HG03097 (cell line): ENCODE data around the gene ETS2.

Experiments
- ATAC-seq: cut with Tn5 transposase; IDR thresholded peaks from one replicate; pipeline ENCODE4 v1.9.1; 2021; ENCODE audit not compliant: unreplicated experiment, low FRiP score

Gene ETS2

DNA sequence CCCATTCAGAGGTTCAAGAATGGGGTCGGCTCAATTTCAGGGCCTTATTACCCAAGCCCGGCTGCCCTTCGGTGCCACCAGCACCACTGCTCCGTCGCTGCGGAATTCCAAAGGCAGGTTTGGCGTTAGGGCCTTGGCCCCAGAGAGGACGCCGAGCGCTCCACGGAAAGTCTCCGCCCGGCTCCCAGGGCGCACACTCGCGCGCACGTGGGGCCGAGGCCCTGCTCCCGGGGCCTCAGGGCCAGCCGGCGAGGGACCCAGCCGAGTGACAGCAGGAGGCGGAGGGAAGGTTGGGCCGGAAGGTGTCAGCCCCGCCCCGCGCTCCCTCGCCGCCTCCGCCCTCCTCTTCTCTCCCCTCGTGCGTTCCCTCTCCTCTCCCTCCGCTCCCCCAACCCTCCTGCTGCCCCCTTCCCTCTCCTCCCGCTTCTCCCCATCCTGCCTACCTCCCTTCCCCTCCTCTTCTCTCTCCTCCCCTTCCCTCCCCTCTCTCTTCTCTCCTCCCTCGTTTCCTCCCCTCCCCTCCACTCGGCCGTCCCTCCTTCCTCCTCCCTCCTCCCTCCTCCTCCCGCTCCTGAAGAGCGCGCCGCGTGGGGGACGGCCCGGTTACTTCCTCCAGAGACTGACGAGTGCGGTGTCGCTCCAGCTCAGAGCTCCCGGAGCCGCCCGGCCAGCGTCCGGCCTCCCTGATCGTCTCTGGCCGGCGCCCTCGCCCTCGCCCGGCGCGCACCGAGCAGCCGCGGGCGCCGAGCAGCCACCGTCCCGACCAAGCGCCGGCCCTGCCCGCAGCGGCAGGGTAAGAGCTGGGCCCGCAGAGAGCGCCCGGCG is at the start of gene ETS2:
Gene ETS2, plus strand, starts transcription at position 602 of the 825 bp plus-strand sequence. CDS start 4,106 bp downstream, outside the sequence.
- peak; percentile 62 for ATAC-seq

DNA sequence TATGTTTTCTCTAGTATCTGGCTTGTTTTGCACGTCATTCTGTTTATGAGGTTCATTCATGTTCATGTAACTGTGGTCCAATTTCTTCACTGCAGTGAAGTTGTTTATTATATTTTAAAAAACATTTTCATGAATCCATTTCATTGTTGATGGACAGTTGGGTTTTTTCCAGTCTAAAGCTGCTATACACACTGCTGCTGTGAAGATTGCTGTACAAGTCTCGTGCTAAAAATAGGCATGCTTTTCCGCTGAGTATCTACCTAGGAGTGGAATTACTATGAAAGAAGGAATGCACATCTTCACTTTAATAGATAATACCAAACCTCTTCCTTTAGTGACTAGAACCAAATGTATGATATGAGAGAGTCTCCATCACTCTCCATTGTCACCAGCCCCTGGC is 49.0 kb upstream of the ETS2 start:
- ATAC-seq = no peak

DNA sequence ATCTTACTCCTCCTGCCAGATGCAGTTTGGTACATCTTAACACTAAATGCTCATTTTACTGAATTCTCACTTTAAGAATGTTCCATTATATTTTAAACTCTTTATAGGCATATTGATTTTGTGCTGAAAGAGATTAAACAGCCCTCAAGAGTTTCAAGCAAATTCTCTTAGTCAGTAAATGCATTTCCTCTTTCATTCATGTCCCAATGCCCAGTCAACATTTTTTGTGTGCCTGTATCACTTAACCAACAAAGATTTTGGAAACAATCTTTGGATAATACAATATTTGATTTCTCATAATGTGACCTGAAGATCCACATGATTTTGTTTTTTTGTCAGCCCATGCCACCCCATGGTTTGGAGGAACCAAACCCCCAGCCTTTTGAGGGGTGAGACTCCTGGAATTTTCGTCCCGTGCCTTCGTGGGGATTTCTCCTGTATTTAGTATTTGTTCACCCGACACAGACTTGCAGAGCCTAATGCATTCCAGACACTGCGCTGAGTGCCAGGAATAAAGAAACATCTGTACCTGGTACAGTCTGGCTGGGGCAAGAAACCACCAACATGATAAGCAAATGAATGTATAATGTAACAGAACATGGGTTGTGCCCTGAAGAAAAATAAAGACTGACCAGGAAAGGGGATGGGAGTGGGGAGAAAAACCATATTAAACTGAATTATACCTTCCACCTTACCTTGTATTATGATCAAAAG is 47.1 kb upstream of the ETS2 start:
- no peak for ATAC-seq

DNA sequence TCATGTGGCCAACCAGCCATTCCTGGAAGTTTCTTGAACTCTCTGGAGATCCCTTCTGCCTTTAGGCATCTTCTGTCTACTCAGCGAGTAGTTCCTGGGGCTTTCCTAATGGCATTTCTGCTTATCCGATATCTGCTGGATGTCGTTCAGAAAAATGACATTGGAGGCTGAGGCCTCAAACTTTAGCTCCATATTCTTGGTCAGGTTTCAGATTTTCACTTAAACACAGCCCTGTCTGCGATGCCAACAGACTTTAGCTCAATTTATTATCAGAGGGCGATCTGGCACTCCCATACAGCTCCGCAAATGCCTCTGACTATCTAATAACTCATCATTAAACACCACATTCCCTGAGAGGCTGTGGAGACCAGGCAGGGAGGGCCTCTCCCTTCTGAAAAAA is 46.3 kb upstream of the ETS2 start:
- no peak for ATAC-seq

DNA sequence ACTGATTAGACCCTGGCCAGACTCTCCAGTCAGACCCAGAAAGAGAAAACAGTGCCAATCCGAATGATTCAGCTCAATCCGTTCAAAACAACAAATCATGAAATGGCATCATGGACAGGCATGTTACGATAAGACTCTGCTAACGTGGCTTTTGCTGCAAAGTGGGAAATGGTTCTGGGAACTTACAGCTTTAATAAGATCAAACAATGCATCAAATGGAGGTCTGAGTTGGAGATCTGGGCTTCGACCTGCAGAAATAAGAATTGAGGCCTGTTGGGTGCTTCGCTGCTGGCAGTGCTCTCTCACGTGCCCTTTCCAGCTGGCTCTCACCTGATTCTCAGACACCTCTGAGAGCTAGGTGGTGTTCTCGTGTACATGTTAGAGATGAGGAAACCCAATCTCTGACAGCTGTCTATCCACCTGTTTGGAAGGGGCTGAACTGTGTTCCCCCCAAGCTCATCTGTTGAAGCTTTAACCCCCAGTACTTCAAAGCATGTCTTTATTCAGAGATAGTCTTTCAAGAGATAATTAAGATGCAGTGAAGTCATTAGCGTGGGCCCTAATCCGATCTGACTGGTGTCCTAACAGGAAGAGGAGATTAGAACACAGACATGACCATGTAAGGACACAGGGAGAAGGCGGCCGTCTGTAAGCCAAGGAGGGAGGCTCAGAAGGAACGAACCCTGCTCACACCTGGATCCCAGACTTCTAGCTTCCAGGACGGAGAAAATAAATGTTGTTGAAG is 45.5 kb upstream of the ETS2 start:
- ATAC-seq = no peak

DNA sequence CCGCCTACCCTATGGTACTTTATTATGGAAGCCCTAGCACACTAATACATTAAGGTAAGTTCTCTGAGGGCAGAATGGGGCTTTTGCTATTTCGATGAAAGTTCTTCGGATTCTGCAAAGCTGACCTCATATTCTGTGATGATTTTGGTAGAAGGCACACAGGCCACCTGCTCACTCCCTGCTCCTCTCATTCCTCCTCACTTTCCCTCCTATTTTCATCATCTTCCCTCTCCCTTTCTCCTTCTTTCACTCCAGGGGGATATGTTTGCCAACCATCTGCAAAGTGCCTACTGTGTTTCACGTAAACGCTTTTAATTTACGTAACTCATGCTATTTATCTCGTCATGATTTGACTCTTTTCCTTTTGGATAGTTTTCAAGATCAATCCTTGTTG is 45.0 kb upstream of the ETS2 start:
- no peak for ATAC-seq

DNA sequence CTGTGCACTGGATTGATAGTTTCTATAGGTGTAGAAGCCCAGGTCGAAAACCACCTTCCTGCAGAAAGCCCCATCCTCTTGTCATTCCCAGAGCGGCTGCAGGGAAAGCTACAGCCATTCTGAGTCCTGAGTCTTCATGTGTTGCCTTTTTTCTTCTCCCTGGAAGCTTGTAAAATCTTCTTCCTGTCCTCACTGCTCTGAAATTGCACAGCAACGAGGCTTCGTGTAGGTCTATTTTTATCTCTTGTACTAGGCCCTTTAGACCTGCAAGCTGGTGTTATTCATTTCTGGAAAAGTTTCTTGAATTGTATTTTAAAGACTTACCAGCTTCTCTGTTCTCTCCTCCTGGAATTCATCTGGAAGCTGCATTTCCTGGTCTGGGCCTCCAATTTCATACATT is 44.2 kb upstream of the ETS2 start:
- no peak for ATAC-seq

DNA sequence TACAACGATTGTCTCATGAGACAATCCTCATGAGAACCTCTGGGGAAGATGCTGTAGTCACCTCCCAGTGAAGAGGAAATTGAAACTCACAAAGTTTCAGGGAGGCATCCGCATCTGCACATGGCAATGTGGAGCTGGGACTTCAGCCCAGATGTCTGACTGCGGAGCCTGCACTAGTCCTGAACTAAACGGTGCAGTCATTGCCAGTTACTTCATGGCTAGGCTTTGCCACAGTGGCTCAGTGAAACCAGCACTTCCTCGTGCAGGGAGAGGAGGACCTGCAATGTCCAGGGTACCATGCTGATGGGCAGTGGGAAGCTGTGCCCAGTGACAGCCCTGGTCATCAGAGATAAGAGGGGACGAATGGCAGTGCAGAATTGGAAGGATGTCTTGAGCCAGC is 40.7 kb upstream of the ETS2 start:
- no peak for ATAC-seq

DNA sequence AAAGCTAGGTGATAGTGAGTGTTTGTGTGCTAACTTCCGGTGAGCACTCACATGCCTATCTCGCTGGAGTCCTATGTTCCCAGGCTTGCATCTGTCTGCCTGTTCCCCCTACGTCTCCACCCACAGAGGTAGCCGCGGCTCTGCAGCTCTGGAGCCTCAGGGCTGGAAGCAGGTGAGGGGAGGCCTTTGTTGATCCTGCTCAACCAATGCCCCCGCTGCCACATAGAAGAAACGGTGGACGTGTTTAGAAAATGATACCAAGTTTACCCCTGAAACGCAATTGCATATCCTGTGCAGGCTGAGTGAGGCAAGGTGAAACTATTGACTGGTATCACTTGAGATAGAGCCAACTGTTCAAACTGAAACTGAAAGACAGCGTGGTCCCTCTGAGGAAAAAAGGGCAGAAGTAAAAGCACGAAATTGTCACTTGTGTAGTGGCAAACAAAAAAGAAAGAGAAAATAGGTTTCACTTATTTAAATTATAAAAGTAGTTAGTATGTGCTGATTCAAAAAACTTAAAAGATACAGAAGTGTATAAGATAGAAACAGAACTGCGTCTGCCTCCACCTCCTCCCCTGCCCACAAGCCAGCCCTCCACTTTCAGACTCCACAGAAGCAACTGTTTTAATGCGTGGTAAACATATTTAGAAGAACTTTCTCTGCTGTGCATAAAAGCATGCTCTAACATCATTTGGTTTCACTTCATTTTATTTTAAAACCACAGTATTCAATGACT is 38.6 kb upstream of the ETS2 start:
- peak; percentile 93 for ATAC-seq

DNA sequence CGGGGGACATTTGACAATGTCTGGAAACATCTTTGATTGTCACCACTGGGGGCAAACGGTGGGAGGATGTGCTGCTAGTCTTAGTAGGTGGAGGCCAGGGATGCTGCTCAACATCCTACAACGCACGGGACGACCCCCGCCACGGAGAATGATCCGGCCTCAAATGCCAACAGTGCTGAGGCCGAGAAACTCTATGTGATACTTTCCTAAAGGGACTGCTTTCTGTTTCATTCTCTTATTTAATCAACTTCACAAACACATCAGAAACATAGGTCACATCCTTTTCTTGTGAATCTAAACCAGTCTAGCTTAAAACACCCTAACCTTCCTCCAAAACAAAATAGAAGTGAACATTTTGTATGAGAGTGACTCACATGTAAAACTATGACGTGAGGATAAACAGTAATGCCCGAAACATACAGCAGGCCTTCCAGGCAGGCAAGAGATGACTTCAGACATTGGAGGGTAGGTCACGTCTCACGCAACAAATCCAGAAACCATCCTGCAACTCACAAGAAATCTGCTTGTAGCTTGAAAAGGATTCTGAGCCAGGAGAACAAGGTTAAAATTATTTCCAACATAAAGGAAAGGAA is 37.2 kb upstream of the ETS2 start:
- ATAC-seq = no peak

DNA sequence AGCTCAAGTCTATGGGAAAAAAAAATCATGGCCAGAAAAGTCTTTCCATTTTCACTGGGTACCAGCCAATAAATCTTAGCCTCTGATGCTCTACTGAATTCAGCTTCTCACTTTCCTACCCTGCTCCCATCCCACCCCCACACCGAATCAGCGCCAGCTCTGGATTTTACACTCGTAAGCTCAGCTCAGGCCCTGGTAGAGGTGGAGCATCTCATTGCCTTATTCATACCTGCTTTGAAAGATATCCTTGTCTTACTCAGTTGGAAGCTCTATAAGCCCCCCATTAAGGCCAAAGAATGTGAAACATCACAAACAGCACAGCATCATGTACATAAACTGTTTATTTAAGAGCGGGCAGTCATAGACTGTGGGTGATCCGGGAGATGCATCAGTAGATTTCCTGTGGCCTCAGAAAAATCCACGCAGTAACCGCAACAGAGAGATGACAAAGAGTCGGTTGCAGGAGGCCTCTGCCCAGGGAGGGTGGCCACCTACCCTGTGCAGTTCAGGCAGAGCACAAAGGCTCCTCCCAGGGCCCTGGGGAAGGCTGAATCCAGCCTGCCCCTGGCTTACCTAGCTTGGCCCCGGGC is 36.4 kb upstream of the ETS2 start:
- no peak for ATAC-seq

DNA sequence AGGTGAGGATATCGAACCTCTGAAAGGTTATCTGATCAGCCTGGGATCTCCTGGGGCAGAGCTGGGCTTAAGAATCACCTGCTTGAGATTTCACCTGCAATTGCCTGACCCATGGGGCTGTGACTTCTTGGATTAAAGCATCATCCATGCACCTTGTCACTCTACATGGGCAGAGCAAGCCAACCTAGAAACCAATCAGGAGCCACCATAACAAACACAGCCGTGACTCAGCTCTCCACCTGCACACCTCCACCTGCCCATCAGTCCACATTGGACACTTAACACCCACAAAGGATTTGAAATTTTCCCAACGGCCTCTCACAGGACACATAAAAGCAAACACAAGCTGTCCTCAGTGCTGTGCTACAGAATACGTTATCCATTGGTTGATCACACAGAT is 35.1 kb upstream of the ETS2 start:
- no peak for ATAC-seq

DNA sequence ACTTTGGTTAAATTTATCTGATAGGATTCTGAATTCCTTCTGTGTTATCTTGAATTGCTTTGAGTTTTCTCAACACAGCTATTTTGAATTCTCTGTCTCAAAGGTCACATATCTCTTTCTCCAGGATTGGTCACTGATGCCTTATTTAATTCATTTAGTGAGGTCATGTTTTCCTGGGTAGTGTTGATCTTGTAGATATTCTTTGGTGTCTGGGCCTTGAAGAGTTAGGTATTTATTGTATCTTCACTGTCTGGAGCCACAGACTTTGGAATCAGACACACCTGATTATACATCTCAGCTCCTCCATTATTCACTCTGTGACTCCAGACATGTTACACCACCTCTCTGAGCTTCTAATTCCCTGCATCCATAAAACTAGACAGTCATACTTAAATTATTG is 34.2 kb upstream of the ETS2 start:
- no peak for ATAC-seq

DNA sequence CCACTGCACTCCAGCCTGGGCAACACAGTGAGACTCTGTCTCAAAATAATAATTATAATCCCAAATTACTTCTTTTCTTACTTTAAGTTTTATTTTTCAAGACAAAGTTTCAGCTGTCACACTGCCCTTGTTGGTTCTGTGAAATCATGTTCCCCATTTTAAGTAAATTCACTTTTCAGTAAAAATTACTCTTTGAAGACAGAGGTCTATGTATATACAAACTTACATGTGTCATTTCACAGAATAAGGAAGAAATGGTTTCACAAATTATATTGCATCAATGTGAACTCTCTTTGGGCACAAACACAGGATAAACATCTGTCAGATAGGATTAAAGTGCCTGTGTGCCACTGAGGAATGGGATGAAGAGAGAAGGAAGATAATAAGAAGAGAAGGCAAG is 33.1 kb upstream of the ETS2 start:
- no peak for ATAC-seq

DNA sequence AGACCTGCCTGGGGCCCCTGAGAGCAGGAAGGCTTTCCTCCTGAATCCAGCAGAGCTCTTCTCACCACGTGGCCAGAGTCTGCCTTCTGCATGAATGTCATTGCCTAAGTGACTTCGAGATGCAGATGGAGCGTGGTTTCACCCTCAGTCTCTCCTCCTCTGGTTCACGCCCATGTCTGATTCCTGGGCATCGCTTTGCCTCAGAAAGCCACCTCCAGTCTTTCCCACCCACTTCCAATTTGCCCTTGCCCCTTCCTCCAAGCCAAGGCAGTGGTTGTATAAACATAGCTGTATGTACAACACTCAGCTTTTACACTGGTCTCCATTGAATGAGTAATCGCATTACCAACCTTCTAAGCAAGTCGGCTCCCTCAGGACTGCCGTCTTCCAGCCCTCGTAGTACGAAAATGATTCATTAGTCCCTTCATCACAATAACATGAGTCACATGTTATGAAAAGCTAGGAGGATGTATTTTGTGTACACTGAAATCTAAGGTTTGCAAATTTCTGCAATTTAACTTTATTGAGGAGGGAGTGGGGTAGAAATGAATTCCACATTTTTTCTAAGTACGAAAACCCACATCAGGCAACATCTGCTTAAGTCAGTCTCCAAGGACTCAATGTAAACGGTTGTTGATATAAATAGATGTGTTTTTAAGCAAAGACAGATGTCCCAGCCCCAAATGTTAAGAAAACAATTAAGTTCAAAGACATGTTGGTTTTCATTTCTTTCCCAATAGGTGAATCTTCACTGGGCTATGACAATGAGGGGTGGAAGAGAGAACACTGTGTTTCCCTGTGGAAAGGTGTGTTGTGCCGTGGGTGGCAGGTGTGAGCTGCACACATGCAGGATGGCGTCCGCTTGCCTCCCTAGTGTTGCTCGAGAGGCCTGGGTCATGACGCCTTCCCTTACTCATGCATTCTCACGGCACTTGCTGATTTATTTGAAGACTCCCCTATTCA is 32.3 kb upstream of the ETS2 start:
- ATAC-seq = no peak

DNA sequence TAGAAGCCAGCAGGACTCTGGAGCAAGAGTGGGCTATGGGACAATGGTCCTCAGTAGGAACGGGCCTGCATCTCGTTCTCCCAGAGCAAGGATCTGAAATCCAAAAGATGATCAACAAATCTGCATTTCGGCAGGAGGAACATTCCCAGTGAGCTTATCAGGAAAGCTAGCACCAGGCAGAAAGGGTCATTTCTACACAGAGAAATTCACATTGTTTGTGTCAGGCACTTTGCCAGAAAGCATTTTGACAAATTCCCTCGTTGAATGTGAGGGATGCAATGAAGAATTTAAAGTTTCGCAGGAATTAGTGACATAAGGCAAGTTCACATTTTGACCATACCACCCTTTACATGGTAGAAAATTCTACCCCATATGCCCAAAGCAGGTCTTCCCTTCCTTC is 31.6 kb upstream of the ETS2 start:
- ATAC-seq = no peak

DNA sequence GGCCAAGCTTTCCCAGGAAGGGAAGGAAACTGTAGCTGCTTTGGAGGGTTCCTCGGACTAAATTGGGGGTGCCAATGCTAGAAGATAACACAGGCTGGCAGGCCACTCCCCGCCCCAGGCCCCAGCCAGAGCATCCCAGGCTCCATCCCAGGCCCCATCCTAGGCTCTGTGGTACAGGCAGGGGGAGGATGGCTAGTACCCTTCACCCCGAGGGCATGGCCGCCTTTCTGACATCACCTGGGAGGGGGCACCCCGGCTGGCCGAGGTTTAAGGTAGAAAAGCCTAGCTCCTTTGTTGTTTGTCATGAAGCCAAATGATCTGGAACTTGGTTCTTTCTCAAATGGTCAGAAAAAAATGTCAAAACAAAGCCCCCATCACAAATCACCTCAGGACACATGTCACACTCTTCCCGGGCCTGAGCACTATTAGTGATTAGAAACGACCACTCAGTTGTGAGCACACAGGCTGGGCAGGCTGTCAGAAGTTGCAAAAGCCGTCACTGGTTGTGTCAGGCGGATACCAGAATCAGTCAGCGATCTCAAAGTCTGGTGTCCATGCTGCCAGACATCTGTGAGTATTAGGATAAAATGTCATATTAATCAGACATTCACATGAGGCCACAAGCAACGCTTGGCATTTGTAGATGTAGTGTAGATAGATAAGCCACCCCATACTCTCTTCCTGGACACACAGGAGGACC is 31.0 kb upstream of the ETS2 start:
- ATAC-seq = no peak

DNA sequence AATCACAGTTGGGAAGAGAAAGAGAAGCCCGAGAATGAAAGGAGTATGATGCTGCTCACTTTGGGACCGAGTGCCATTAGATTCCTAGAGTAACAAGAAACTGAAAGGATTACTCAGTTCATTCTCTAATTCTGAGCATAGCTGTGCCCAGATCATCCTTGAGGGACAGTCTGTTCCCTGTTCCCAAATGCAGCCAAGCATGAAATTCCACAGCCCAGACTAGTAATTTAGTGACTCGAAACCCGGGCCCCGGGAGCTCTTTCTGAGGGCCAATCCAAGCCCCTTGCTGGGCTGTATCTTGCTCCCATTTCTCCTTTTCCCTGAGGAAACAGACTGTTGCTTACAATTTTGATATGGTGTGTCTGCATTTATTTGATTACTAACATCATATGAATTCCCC is 30.0 kb upstream of the ETS2 start:
- no peak for ATAC-seq
